Adrenal gland (tissue), 12 donors: ENCODE results near the gene PYGB. TPM values are rescaled to one million over a fixed set of nuclear protein-coding genes. Genes with fewer than 3 reads are reported as not detected.

ENCODE experiments used
- DNase-seq, 7 donors: peaks; one replicate each; pipeline ENCODE4 v3.0.0-alpha.2; 2019 to 2020
- H3K27ac ChIP-seq, 5 donors: fragments of 200-600 bp; sonication (generic) in 4 of 5; 1 replicate in 3 of 5; 2 replicates in 2 of 5; pipeline versions ENCODE4 v1.5.1 to v1.8.0; 2016 to 2020; ENCODE audit warnings: mild to moderate bottlenecking in 1 of 5
- H3K27me3 ChIP-seq: fragments of 200-600 bp; 2 replicates; pipeline ENCODE4 v1.8.0; 2021
- H3K36me3 ChIP-seq, 2 donors: fragments of 200-600 bp; replicated peaks in 1 of 2; 1 replicate in 1 of 2; 2 replicates in 1 of 2; pipeline versions ENCODE4 v1.5.1 to v1.8.0; 2018 to 2022
- H3K4me1 ChIP-seq, 2 donors: fragments of 200-600 bp; replicated peaks in 1 of 2; 1 replicate in 1 of 2; 2 replicates in 1 of 2; pipeline versions ENCODE4 v1.5.1 to v1.8.0; 2018 to 2021
- H3K4me3 ChIP-seq, 4 donors: fragments of 200-600 bp; sonication (generic) in 3 of 4; one replicate each; pipeline ENCODE4 v1.5.1; 2016 to 2018
- H3K9me3 ChIP-seq, 3 donors: fragments of 200-600 bp; sonication (generic) in 1 of 3; replicated peaks in 1 of 3; 1 replicate in 2 of 3; 2 replicates in 1 of 3; pipeline versions ENCODE4 v1.5.1 to v1.8.0; 2016 to 2021
- POLR2A ChIP-seq, 2 donors: fragments of 450-650 bp; IDR thresholded peaks; one replicate each; pipeline ENCODE4 v1.6.1; 2017; ENCODE audit warnings: antibody characterized with exemption in 2 of 2, mild to moderate bottlenecking in 2 of 2, moderate library complexity in 1 of 2
- WGBS, 4 donors: extraction: QIAGEN DNeasy Blood & Tissue Kit in 2 of 4; methylation state at CpG; one replicate each; pipeline versions ENCODE4 v1.1.5 to v1.1.7; 2013 to 2017; 5-methylcytosine and 5-hydroxymethylcytosine counted together
- intact Hi-C, 2 donors: fragments of 100-400 bp; cut with DNase I; formaldehyde crosslinking; loops; one replicate each; pipeline versions ENCODE4 v1.14.1 to v1.15.0; 2022 to 2023
- polyA plus RNA-seq, 3 donors: library from polyadenylated mRNA; stranded (reverse); fragments of 200-250 nt in 2 of 3; fragments of 350-450 nt in 1 of 3; fragmentation: Illumina TruSeq in 1 of 3; extraction: RNeasy Lipid Tissue Mini Kit (QIAGEN cat#74804) in 1 of 3; gene quantifications; one replicate each; pipeline ENCODE4 v1.2.3, GENCODE V29; 2013 to 2014
- total RNA-seq, 9 donors: library from RNA; depleted of rRNA in 4 of 9; stranded (reverse); fragments of >200 nt in 4 of 9; fragments of 120-200 nt in 1 of 9; fragmentation: NEBNext Ultra II Directional in 1 of 9; extraction: Animal tissue kit (Norgen Biotek cat#: 25700) in 1 of 9; gene quantifications; one replicate each; pipeline versions ENCODE4 v1.1.0 to v1.2.4, GENCODE V29; 2013 to 2023
- TF ChIP-seq, protein P1 (sequence below), 6 experiments: fragments of 450-650 bp in 4 of 6; fragments of 200-600 bp in 2 of 6; sonication (generic) in 1 of 6; IDR thresholded peaks; 1 replicate in 5 of 6; 2 replicates in 1 of 6; pipeline versions ENCODE4 v1.5.1 to v1.8.0; 2016 to 2021; ENCODE audit warnings: antibody characterized with exemption in 6 of 6, mild to moderate bottlenecking in 2 of 6, moderate library complexity in 1 of 6
- donor health status: healthy with polysubstance abuse.
- donor health status: Bipolar disorder and iron deficiency.
- donor health status: DM: yes; HTN: yes; CAD: no.
- donor health status: DM: no; HTN: no; CAD: no.
- donor health status: DM: no; HTN: no; CAD: no.
- donor health status: DM: yes; HTN: yes; CAD: no.

PYGB gene
- total and polyA plus RNA-seq, 12 donors, result 15.7 to 118 (median 71.4) TPM

DNA sequence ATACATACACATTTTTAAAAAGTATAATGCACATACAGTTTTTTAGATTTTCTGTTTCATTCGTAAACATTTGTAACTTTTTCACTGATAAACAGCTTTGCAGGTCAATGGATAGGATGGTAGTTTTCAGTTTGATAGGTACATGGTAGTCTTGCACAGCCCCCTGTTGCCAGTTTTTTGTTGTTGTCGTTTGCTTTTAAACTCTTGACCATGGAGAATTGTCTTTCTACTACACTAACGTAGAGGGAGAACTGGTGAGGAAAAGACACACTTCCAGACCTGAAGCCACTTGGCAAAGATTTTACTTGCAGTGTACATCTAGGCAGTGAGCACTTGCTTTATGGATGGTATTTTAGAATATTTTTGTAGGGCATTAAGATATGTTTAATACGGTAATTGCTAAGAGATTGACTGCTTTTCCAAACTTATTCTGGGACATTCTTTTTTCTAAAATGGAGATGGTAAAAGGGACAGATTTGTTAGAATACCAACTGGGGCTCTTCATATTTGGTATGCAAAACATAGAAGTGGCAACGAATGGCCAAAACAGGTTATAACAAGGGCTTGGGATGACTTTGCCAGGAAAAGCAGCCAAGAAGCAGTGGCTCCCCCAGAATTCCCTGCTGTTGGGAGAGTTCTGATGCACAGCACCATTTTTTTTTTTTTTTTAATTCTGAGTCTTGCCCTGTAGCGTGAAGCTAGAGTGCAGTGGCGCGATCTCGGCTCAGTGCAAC lies 1.5 kb downstream of the PYGB start:
- Histone ChIP-seq H3K27me3 (no peaks in the 10 kb centered on the region), H3K4me1 (peaks cover 21 to 29% of the 10 kb centered on the region in 2 donors), H3K36me3 (no peaks in the 10 kb centered on the region), H3K9me3 (no peaks in the 10 kb centered on the region), H3K4me3 (peak overlapping the region in 1 of 4 donors; percentile 95), H3K27ac (peak overlapping the region in 1 of 5 donors; percentile 85)
- no peak for TF ChIP-seq POLR2A (IDR thresholded peaks at IDR 0.05)
- TF ChIP-seq, protein P1, sequence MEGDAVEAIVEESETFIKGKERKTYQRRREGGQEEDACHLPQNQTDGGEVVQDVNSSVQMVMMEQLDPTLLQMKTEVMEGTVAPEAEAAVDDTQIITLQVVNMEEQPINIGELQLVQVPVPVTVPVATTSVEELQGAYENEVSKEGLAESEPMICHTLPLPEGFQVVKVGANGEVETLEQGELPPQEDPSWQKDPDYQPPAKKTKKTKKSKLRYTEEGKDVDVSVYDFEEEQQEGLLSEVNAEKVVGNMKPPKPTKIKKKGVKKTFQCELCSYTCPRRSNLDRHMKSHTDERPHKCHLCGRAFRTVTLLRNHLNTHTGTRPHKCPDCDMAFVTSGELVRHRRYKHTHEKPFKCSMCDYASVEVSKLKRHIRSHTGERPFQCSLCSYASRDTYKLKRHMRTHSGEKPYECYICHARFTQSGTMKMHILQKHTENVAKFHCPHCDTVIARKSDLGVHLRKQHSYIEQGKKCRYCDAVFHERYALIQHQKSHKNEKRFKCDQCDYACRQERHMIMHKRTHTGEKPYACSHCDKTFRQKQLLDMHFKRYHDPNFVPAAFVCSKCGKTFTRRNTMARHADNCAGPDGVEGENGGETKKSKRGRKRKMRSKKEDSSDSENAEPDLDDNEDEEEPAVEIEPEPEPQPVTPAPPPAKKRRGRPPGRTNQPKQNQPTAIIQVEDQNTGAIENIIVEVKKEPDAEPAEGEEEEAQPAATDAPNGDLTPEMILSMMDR (IDR thresholded peaks at IDR 0.05), result no peak
- WGBS, 4 donors, result 63 to 69% (median 66%) methylated on average over 9 of the region's 9 CpGs
- intact Hi-C loops, result no loop called here
- peak in 1 of 7 donors; percentile 46 for DNase-seq

DNA sequence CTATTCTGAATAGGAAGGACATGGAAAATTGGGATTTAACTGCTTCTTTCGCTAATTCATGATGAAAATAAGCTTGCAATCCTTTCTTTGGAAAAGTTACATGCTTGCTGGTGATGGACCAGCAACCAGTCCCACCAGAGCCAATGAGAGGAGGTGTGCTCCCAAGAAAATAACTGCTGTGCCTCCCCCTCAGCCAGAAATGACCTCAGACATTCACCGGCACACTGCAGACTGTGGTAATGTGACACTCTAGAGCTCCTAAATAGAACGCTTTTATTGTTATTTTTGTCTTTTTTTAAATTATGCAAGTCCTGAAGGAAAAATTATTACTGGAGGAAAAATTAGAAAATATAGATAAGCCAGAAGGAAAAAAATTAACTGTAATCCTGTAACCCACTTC lies 2.6 kb downstream of the PYGB start:
- Histone ChIP-seq H3K4me3 (no peak overlapping the region), H3K27me3 (no peaks in the 10 kb centered on the region), H3K9me3 (no peaks in the 10 kb centered on the region), H3K36me3 (no peaks in the 10 kb centered on the region), H3K4me1 (peaks cover 25 to 35% of the 10 kb centered on the region in 2 donors), H3K27ac (peak overlapping the region in 1 of 5 donors; percentile 9)
- peak in 1 of 7 donors; percentile 41 for DNase-seq
- WGBS, 4 donors, result 77 to 88% (median 83%) methylated on average over 3 of the region's 3 CpGs
- TF ChIP-seq, protein P1 (IDR thresholded peaks at IDR 0.05), result no peak
- no peak for TF ChIP-seq POLR2A (IDR thresholded peaks at IDR 0.05)
- intact Hi-C loops, result loop anchor here in 1 of 2 donors (10.0 kb wide), 1 partner anchor 144 kb away; the partner anchor contains the start of gene ABHD12

DNA sequence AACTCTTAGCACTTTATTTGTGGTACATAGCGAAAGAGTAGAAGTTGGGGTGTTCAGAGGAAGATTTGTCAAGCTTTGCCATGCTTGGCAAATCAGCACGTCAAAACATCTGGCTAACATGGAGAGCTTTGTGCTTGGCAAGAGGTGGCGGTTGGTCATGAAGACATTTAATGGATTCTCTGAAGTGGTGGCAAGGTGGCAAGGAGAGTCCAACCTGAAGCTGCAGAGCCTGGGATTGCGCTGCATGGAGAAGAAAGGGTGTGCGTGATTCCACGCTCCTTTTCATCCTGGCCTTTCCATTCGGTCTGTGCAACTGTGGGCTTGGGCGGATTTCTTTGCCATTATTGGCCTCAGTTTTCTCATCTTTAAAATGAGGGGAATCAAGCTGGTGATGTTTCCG lies 3.1 kb downstream of the PYGB start:
- Histone ChIP-seq H3K36me3 (no peaks in the 10 kb centered on the region), H3K27ac (no peak overlapping the region), H3K4me3 (no peak overlapping the region), H3K9me3 (no peaks in the 10 kb centered on the region), H3K4me1 (peaks cover 30 to 40% of the 10 kb centered on the region in 2 donors), H3K27me3 (no peaks in the 10 kb centered on the region)
- WGBS, 4 donors, result 94 to 96% (median 95%) methylated on average over 9 of the region's 9 CpGs
- peak in 1 of 7 donors; percentile 48 for DNase-seq
- intact Hi-C loops, result loop anchor here in 1 of 2 donors (10.0 kb wide), 1 partner anchor 144 kb away; the partner anchor contains the start of gene ABHD12
- TF ChIP-seq POLR2A (IDR thresholded peaks at IDR 0.05), result no peak
- TF ChIP-seq, protein P1 (IDR thresholded peaks at IDR 0.05), result no peak

DNA sequence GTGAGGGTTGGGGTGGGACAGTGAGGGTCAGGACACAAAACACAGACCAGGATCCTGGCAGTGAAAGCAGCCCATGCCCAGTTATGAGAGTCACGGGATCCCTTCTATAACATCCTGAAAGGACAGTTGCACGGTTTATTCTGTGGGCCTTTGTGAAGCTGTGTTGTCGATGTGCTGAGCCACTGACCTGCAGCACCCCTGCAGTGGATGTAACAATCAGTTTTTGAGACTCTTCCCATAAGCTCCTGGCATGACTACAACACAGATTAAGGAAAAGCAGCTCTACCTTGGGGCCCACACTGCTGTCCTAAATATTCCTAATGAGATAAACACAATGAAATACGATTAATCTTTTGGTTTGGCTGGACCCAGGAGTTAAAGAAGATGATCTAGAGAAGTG lies 3.7 kb downstream of the PYGB start:
- no peaks in the 10 kb centered on the region for H3K27me3 ChIP-seq
- no peak overlapping the region for H3K27ac ChIP-seq
- no peaks in the 10 kb centered on the region for H3K9me3 ChIP-seq
- 79 to 93% (median 90%) methylated on average over 4 of the region's 4 CpGs for WGBS, 4 donors
- H3K4me3 ChIP-seq, result no peak overlapping the region
- intact Hi-C loops, result loop anchor here in 1 of 2 donors (10.0 kb wide), 1 partner anchor 143 kb away; the partner anchor contains the start of gene ABHD12
- no peaks in the 10 kb centered on the region for H3K36me3 ChIP-seq
- DNase-seq, result peak in 1 of 7 donors; percentile 43
- TF ChIP-seq, protein P1 (IDR thresholded peaks at IDR 0.05), result no peak
- no peak for TF ChIP-seq POLR2A (IDR thresholded peaks at IDR 0.05)
- peaks cover 32 to 44% of the 10 kb centered on the region in 2 donors for H3K4me1 ChIP-seq
